Endothelial cell of hepatic sinusoid (primary cell): Measurements from ENCODE around the gene MAGEF1.

Source experiments
- in situ Hi-C: cut with HindIII; loops from 2 replicates; pipeline ENCODE4 v1.10.0; 2017; ENCODE audit warnings: low sequenced_read_pairs

MAGEF1 gene

GRCh38 chr3:184693011-184693975 is 18.6 kb downstream of the MAGEF1 start:
- in situ Hi-C loops: no loop called here

- in situ Hi-C loops: no loop called here
These were observed 20.2 kb downstream of the MAGEF1 start for GRCh38 chr3:184691397-184692231.

- in situ Hi-C loops: no loop called here
These were observed 21.5 kb downstream of the MAGEF1 start for GRCh38 chr3:184690192-184690883.

- in situ Hi-C loops: no loop called here
These were observed 23.0 kb downstream of the MAGEF1 start for GRCh38 chr3:184688882-184689271.

- in situ Hi-C loops: no loop called here
These were observed 23.5 kb downstream of the MAGEF1 start for GRCh38 chr3:184688251-184688881.

GRCh38 chr3:184687363-184688015 is 24.4 kb downstream of the MAGEF1 start:
- in situ Hi-C loops: no loop called here

GRCh38 chr3:184685646-184686045 is 26.2 kb downstream of the MAGEF1 start:
- in situ Hi-C loops: no loop called here

GRCh38 chr3:184685055-184685454 is 26.8 kb downstream of the MAGEF1 start:
- in situ Hi-C loops: no loop called here

GRCh38 chr3:184683900-184684560 is 27.8 kb downstream of the MAGEF1 start:
- in situ Hi-C loops: no loop called here

- in situ Hi-C loops: no loop called here
These were observed 28.6 kb downstream of the MAGEF1 start for GRCh38 chr3:184683234-184683633.

- in situ Hi-C loops: no loop called here
These were observed 29.2 kb downstream of the MAGEF1 start for GRCh38 chr3:184682671-184683070.

- in situ Hi-C loops: no loop called here
These were observed 31.2 kb downstream of the MAGEF1 start for GRCh38 chr3:184680385-184681345.

GRCh38 chr3:184679056-184679816 is 32.6 kb downstream of the MAGEF1 start:
- in situ Hi-C loops: loop anchor here (5.0 kb wide), 1 partner anchor 88 kb away; no protein-coding TSS in a partner anchor

- in situ Hi-C loops: loop anchor here (5.0 kb wide), 1 partner anchor 89 kb away; no protein-coding TSS in a partner anchor
These were observed 33.4 kb downstream of the MAGEF1 start for GRCh38 chr3:184678317-184679055.

GRCh38 chr3:184677344-184678316 is 34.2 kb downstream of the MAGEF1 start:
- in situ Hi-C loops: loop anchor here (5.0 kb wide), 1 partner anchor 90 kb away; no protein-coding TSS in a partner anchor

GRCh38 chr3:184676927-184677326 is 34.9 kb downstream of the MAGEF1 start:
- in situ Hi-C loops: loop anchor here (5.0 kb wide), 1 partner anchor 90 kb away; no protein-coding TSS in a partner anchor
